HG03565 (cell line): ENCODE results near the gene CHRFAM7A.
"Not testable (repeated sequence)": the region's sequence is repeated elsewhere in the genome, so short reads cannot be mapped to it uniquely, and the experiment has no call there.

ENCODE experiments used
- ATAC-seq: cut with Tn5 transposase; IDR thresholded peaks from one replicate; pipeline ENCODE4 v1.9.1; 2021; ENCODE audit warnings: mild to moderate bottlenecking, moderate library complexity; ENCODE audit not compliant: unreplicated experiment

The CHRFAM7A gene

DNA sequence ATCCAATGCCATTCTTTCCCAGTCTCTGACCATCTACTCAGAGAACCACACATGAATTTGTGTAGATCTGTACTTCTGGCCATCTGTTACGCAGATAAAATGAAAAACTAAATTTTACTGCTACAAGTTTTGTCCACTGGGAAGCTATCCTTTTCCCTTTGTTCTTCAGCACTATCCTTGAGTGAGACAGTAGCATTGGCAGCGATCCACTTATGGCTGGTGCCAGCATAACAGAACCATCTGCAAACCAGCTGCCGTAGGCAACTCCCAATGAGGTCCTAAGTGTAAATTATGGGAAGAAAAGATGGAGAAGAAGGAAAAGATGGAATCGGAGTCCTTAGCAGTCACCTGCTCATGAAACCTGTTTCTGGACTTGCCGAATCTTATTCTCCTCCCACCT, 72.3 kb downstream of the CHRFAM7A start:
- ATAC-seq = not testable (repeated sequence)

DNA sequence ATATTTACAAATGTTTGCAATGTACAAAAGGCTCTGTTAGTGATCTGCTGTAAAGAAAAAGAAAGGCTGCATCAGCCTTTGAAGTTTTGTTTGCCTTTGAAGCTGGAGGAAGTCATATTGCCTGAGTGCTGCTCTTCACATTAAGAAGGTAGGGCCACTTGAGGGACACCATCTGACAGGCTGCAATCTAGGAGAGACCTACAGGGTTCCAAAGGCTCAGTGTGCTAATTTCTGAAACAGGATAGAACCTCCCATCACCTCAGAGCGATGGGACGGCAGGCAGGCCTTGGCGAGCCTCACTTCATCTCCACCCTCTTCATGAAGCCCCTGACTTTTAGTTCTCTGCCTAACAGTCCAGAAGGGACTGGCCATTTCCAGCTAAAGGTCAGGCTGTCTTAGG, 77.6 kb downstream of the CHRFAM7A start:
- not testable (repeated sequence) for ATAC-seq

DNA sequence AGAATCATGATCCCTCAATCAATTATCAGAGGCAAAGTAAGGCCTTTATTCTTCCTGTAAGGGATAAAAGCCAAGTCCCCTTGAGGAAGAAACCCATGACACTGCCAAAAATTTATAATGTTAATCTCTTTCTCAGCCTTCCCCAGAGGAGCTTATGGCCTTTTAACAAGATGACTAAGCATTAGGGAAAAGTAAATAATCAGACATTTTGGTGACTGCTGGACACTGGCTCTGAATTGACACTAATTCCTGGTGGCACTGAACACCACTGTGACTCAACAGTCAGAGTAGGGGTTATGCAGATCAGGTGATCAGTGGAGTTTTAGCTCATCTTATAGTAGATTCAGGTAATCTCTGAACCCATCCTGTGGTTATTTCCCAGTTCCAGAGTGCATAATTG, 82.8 kb downstream of the CHRFAM7A start:
- not testable (repeated sequence) for ATAC-seq
